ENCODE data around the gene GP5.

Gene GP5

GRCh38 chr3:194375473-194376240 lies 23.4 kb downstream of the GP5 start:
- DNase-seq (ENCODE audit: low spot score) = no peak

- no peak for DNase-seq (ENCODE audit: low spot score)
Measured at GRCh38 chr3:194374935-194375334, 24.1 kb downstream of the GP5 start.

- DNase-seq (ENCODE audit: low spot score) = no peak
Measured at GRCh38 chr3:194373899-194374298, 25.2 kb downstream of the GP5 start.

GRCh38 chr3:194373028-194373427 lies 26.0 kb downstream of the GP5 start:
- DNase-seq (ENCODE audit: low spot score) = no peak

- no peak for DNase-seq (ENCODE audit: low spot score)
Measured at GRCh38 chr3:194370753-194371152, 28.3 kb downstream of the GP5 start.

GRCh38 chr3:194369522-194370279 lies 29.4 kb downstream of the GP5 start, which contains the start of gene LRRC15:
Gene LRRC15, minus strand, starts transcription at chr3:194369743. Its CDS starts 8,700 bp downstream, at chr3:194361043.
- DNase-seq (ENCODE audit: low spot score) = peak; percentile 85

- DNase-seq (ENCODE audit: low spot score) = no peak
Measured at GRCh38 chr3:194368918-194369317, 30.1 kb downstream of the GP5 start.

GRCh38 chr3:194367992-194368841 lies 30.8 kb downstream of the GP5 start:
- DNase-seq (ENCODE audit: low spot score) = no peak

- no peak for DNase-seq (ENCODE audit: low spot score)
Measured at GRCh38 chr3:194365978-194366490, 33.0 kb downstream of the GP5 start.

- DNase-seq (ENCODE audit: low spot score) = no peak
Measured at GRCh38 chr3:194365526-194365925, 33.5 kb downstream of the GP5 start.

GRCh38 chr3:194364652-194365434 lies 34.2 kb downstream of the GP5 start:
- DNase-seq (ENCODE audit: low spot score) = peak; percentile 44

- no peak for DNase-seq (ENCODE audit: low spot score)
Measured at GRCh38 chr3:194364314-194364651, 34.8 kb downstream of the GP5 start.

GRCh38 chr3:194360568-194360967 lies 38.5 kb downstream of the GP5 start:
- DNase-seq (ENCODE audit: low spot score) = no peak

GRCh38 chr3:194357681-194358080 lies 41.4 kb downstream of the GP5 start:
- no peak for DNase-seq (ENCODE audit: low spot score)

GRCh38 chr3:194355379-194355778 lies 43.7 kb downstream of the GP5 start:
- DNase-seq (ENCODE audit: low spot score) = no peak

GRCh38 chr3:194354315-194354714 lies 44.8 kb downstream of the GP5 start:
- no peak for DNase-seq (ENCODE audit: low spot score)

- DNase-seq (ENCODE audit: low spot score) = no peak
Measured at GRCh38 chr3:194352667-194353246, 46.3 kb downstream of the GP5 start.

- no peak for DNase-seq (ENCODE audit: low spot score)
Measured at GRCh38 chr3:194351952-194352536, 47.0 kb downstream of the GP5 start.

GRCh38 chr3:194351080-194351672 lies 47.9 kb downstream of the GP5 start, which contains the start of gene CPN2:
Gene CPN2, minus strand, starts transcription at chr3:194351328. Its CDS starts 8,626 bp downstream, at chr3:194342702.
- DNase-seq (ENCODE audit: low spot score) = no peak

- DNase-seq (ENCODE audit: low spot score) = no peak
Measured at GRCh38 chr3:194350726-194351071, 48.4 kb downstream of the GP5 start.

All from hepatic stellate cell (primary cell).